NCI-H1105 treated with DMSO at 0.1 percent for 48 hours (cell line): Measurements from ENCODE around the gene ABHD17B.
"Not testable (repeated sequence)": the region's sequence is repeated elsewhere in the genome, so short reads cannot be mapped to it uniquely, and the experiment has no call there.

Source experiments
- DNase-seq: peaks from one replicate; lab custom pipeline; 2025; lab: John Stamatoyannopoulos, UW

The ABHD17B gene

DNA sequence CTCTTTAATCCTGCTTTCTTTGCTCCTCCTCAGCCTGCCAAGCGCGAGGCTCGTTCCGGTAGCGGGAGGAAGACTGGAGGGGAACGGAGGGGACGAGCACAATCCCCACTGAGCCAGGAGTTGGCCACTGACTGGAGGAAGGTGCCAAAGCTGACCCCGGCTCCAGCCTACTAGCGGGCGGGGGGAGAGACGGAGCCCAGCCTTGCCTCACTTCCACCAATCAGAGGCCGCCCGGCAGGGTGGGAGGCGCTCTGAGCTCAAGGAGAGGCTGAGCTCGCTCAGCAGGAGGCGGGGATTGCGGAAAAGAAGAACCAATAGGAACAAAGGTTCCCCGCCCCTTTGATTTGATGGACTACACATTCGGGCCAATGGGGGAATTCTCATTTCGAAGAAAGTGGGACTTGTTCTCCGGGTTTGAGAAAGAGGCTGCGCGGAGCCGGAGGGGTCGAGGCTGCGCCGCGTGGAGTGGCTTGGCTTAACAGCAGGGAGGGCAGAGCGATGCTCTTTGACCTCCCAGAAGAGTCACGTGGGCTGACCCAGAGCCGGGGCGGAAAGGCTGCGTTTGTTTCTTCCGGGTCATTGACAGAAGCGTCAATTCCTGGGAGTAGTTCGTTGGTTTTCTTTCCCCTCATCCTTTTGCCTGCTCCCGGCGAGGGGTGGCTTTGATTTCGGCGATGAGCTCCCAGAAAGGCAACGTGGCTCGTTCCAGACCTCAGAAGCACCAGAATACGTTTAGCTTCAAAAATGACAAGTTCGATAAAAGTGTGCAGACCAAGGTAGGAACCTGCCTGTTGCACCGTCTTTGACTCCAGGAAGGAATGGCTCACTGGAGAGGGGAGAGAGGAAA lies at the start of gene ABHD17B, which contains the start of gene C9orf85:
ABHD17B (minus strand) TSS at position 133 of the 847 bp plus-strand sequence. CDS start 36,113 bp downstream, outside the sequence.
C9orf85 (plus strand) TSS at position 579 of the 847 bp plus-strand sequence; CDS start at position 675, 96 bp downstream.
- DNase-seq = peak; percentile 99

DNA sequence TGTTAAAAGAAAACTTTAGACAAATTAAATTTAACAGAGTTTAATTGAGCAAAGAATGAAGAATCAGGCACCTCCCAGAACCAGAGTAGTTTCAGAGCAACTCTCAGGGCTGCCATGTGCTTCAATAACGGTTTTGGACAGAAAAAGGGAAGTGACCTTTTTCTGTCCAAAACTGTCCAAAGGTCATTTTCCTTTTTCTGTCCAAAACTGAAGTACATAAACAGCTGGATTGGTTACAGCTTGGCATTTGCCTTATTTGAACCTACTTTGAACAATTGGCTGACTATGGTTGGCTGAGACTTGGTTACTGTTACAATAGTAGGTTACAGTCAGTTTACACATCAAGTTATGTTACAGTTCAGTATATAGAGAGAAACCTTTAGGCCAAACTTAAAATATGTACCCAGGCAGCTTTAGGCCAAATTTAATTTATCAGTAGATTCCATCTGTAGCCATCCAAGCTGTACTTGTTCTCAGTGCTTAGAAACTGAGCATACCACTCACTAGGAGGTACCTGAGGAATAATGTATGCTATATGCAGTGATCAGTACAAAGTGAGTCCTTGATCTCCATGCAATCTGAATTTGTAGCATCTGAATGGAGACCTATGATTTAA lies 44.4 kb upstream of the ABHD17B start:
- DNase-seq = no peak

DNA sequence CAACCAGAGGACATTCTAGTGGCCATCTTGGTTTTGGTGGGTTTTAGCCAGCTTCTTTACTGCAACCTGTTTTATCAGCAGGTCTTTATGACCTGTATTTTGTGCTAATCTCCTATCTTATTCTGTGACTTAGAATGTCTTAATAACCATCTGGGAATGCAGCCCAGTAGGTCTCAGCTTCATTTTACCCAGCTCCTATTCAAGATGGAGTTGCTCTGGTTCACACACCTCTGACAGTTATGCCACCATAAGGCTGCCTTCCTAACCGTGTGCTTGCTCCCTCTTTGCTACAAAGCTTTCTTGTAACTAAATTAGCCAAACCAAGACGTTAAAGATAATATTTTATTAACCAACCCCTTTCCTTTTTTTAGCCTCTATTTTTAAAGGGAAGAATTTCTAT lies 43.7 kb upstream of the ABHD17B start:
- not testable (repeated sequence) for DNase-seq

DNA sequence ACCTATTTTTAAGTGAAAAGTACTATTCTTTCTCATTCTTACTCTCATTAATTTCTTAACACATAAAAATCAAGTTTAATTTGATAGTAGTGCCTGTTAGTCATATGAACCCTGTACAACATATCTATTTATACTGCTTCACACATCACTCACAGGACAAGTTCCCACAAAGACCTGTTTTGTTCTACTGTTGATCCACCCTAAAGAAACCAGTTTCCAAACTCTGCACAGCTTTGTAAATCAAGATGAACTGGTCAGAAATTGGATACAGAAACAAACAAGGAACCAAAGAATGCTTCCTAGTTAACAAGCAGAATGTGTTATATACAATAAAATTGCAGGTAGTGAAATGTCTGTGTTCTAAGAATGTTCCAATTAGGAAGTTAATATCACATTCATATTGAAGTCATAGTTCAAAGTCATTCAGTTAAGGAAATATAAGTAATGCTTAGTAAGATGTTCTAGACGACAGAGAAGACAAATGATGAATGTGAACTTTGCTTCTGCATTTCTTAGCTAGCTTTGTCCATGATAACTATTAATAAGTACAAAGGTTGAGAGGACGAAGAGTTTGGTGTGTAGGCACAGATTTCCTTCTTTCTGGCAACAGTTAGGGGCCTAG lies 33.9 kb upstream of the ABHD17B start:
- no peak for DNase-seq

DNA sequence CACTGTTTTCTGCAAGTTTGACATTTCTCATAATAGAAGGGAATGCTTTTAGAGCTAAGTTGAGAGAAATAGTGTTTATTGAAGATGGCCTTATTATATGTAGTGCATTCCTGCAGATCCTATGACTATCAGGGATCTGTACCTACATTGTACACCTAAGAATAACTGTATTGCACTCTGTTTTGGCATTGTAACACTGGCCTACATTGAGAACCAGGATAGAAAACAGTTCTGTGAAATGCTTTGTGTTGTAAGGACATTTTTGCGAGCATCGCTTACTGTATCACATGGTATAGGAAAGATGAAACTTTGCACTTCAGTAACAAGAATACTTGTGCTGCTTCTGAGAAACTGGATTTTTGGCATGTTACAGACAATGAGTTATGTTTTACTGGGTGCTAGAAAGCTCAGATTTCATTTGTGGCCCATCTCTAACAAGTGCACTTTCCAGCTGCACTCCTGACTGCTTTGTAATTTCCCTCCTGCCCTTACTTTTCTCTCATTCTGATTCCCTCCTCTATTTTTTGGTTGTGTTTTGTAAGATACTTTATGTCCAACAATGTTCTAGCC lies 31.1 kb upstream of the ABHD17B start:
- DNase-seq = no peak

DNA sequence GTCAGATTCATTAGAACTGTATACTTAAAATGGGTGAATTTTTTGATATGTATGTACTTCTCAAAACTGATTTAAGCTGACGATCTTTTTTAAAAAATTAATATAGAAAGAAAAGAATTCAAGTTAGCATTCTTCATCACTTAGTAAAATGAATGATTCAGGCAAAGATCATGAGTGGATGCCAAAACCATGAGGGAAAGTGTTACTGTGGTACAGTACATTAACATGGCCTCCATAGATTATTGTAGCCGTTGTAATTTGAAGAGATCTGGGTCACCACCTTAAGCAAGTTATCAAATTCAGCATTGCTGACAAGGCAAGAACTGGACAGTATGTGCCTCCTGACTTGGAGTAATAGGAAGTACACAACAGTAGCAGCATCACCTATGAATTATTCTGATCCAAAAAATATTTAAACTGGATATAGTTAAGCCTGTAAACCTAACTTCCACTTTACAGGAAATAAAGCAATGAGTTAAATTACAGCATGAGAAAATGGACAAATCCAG lies 30.1 kb upstream of the ABHD17B start:
- DNase-seq = no peak

DNA sequence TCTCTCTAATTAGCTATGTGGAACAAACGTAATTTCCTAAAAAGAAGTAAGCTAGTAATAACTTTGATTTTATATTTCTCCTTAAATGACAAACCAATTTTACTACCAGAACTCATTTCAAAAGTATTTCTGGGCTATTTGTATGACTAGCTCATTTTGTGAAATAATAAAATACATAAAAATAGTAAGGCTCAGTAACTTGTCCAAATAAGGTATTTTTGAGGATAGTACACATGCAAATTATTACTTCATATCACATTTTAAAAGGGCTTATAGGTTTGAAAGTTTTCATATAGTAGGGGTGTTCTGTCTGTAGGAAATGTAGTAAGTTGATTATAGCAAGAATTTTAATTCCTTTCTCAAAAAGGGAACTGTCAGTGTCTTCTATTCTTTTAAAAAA lies 26.9 kb upstream of the ABHD17B start:
- no peak for DNase-seq

DNA sequence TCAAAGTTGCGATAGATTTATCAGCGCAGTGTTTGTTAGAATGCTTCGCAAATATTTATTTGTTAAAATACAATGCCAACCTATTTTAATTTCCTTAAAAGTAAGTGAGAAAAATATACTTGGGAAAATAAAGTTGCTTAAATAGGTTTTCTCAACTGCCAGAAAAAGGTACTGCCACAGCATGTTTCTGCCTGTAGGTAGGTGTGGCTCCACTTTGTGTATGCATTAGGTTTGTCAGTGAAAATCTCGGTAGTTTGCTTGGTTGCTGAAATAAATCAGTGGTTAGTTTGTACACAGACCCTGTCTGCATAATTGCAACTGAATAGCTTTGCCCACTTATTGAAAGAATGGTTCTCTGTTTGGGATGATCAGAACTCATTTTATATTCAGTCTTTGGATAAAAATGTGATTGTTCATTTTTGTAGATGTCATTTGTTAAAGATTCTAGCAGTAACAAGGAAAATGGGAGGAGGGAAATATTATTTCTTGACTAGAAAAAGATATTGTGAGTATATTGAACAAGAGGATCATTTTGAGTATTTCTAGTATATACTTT lies 26.2 kb upstream of the ABHD17B start:
- no peak for DNase-seq

DNA sequence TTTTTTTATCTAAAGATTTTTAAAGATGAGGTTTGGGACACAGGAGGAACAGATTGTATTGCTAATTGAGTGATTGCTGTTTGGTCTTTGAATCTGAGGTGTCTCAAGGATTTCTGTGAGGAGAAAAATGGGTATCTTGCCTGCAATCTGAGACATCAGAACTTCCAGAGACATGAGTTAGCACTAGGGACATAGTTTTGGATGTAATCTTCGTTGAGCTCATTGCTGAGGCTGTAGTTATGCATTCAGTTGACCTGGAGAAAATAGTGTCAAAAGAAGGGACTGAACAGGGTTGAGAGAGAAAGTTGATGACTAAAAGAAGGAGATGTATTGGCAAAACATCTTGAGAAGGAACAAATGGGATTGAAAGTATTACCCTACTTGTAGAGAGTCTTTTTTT lies 25.1 kb upstream of the ABHD17B start:
- DNase-seq = no peak

DNA sequence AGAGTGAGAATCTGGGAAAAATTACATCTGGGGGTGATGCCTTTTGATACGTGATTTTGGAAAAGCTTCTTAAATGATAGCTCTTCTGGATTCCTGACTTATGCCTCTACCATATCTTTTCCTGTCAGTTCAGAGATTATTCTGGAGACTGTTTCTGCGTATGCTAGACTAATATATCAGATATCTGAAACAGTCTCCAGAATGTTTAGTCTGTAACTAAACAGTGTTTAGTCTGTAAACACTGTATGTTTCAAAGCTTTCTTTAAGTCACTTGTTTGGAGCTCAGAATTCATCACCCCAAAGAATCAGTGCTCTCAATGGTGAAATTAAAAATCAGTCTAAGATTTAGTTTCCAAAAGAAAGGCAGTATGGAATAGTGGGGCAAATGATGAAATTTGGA lies 20.2 kb upstream of the ABHD17B start:
- no peak for DNase-seq

DNA sequence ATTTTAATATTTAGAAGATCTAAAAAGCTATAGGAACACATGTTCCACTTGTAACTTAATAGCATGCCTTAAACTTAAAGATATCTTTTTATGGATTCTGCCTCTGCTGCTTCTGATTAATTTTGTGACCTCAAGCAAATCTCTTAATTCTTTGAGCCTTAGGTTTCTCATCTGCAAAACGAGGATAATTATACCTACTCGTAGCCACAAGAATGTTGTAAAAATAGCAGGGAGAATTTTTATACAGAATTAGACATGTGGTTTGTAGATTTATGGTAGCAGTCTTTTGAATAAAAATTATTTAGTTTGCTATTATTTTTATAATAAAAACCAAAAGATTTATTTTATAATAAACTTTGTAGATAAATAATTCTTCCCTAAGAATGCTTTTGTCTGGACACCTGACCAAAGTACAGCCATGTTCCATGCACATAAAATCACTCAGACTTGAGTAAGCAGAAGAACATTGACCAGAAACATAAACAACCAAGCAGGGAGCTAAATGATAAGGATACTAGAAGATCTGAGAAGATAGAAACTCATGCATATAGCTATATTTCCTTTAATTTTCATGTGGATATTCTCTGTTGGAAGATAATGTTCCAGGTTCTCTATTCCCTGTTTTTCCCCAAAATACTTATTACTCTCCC lies 18.9 kb upstream of the ABHD17B start:
- DNase-seq = no peak

DNA sequence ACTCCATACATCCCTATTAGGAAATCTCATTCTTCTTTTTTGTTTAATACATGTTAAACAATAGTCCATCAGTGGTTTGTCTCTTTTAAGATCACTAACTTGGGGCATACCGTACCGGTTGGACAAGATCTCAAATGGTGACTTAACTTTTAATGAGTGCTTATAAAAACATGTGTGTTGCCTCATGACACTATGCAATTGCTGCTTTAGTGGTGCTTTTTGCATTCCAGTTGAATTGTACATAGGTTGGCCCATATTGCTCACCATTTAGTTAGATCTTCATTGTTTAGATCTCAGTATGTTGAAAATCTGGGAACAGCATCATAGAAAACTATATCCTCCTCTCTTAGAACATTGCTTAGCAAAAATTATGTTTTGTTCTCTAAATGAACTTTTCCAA lies 18.2 kb upstream of the ABHD17B start:
- no peak for DNase-seq

DNA sequence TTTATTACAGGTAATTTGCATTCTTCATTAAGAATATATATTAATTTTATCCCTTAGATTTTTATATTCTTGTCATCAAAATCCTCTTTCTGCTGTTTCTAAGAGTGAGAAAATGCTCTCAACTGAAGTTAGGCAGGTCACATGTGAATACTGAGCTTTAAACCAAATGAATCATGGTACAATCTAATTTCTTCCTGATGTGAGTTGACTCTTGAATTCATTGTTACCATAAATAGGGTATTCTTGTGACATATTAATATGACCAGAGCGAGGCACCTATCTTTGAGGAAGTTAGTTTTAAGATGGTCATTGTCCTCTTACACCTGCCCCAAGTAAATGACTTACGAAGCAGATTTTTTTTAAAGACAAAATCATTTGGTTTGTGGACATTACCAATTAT lies 17.8 kb upstream of the ABHD17B start:
- DNase-seq = no peak

DNA sequence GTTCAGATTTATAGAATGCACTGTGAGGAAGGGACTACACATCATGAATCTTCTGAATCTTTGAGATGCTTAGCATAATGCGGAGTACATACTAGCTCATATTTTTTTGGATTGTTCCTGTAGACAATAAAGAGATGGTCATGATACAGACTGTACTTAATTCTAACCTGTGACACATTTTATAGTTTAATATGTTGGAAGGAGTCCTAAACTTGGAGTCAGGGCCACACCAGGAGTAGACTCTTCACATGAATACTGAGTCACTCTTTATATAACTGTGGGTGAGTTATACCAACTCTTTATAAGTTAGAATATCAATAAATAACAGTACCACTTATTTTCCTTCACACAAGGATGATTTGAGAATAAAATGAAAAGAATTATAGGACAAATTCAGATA lies 17.4 kb upstream of the ABHD17B start:
- no peak for DNase-seq

DNA sequence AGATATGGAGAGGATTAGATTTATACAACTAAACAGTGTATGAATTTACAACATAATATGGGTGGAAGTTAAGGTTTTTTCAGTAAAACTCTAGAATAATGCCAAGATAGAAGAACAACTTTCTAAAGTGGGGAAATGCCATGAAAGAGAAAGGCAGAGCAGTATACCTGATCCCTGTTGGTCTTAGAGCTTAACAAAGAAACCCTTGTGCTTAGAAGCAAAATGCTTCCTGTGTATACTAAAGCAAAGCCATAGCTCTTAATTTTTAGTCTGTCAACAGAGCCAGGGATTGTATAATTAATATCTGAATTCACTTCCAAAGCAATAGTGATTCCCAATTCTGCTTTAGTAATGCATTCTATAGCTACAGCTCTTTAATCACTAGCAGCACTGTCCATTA lies 14.8 kb upstream of the ABHD17B start:
- DNase-seq = no peak

DNA sequence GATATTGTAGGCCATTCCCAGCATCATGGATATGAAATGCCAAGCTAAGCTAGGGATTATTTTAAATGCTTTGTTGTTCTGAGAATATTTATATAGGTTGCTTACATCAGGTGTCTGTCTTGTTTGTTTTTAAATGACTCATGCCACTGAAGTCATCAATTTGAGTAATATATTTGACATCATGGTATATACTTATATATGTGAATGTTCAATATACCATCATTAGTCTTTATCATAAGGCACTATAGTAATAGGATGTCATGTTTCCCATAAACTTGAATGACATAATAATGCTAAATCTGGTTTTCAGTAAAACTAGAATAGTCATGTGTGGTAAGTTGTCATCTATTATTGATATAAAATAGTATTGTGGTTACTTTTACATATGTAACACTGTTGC lies 13.6 kb upstream of the ABHD17B start:
- no peak for DNase-seq

DNA sequence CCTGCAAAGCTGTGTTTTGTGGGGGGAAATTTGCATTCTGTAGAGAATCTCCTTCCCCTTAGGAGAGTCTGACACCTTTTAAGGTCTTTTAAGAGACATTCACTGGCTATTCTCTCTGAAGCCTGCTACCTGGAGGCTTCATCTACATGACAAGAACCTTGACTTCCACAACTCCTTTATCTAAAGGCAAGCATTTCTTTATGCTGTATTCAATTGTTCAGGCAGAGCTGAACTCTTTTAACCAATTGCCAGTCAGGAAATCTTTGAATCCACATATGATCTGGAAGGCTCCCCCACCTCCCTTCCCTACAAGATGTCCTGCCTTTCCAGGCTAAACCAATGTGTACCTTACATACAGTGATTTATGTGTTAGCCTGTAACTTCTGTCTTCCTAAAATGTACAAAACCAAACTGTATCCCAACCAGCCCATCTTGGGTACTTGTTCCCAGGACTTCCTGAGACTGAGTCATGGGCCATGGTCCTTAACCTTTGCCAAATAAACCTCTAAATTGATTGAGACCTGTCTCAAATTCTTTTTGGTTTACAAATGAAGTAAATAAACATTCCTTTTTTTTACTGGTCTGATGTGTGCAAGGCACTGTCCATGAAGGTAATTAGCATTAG lies 10.3 kb upstream of the ABHD17B start:
- no peak for DNase-seq

DNA sequence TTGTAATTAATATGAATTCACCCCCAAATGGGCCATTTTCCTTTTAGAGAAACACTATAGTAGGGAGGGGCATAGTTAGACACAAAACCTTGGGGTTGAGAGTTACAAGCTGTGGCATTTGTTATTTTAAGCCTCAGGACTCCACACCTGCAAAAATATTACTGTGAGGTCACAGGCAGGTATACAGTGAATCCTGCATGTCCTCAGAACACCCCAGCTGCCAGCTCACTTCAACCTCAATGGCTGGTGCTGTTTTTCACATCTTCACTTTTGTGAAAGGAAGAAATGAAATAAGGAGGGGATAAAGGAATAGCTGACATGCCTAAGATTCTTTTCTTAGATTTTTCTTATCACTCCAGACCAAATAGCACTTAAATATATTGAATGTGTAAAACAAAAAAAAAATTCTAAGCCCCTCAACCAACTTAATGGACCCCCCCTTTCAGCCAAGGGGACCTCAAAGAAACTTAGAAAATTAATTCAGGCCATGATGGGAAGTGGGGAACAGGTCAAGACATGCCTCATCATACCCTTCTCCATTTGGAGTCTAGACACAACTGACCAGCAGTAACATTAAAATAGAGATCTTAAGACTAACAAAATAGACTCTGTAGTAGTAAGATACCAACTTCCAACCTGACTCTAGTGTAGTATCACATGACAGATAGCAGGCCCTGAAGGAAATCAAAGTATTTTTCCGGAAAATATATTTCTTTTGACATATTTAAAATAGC lies 9.6 kb upstream of the ABHD17B start:
- no peak for DNase-seq

DNA sequence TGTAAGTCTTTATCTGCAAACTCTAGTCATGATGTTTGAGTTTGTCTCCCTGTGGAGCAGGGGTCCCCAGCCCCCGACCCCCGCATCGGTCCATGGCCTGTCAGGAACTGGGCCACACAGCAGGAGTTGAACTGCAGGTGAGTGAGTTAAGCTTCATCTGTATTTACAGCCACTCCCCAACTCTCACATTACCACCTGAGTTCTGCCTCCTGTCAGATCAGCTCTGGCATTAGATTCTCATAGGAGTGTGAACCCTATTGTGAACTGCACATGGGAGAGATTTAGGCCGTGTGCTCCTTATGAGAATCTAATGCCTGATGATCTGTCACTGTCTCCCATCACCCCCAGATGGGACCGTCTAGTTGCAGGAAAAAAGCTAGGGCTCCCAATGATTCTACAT lies 7.4 kb upstream of the ABHD17B start:
- no peak for DNase-seq

DNA sequence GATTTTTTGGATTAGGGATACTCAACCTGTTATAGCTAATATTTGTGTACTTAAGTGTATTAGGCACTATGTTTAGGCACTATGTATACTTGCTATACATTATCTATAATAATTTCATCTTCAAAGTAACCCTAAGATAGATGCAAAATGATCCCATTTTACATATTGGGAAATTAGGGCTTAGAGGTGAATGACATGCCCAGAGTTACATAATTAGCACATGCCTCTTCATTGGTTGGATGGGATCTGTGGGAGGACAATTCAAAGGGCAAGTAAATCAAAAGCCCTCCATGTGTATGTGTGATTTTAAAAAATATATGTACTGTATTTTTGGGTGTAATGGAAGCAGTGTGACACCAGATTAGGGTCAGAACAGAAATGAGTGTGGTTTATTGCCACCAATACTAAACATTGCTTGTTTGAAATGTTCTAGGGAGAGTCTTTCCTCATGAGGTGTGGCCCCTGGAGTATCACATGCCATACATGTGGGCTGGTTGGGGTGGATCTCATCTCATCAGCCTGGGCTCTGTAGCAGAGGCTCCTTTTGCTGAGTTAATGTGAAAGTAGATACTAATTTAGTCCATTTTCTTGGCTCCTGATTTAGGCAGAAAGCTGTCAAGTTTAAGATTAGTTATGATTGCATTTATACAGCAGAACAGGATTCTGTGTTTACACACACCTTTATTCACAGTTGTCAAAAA lies 6.0 kb upstream of the ABHD17B start:
- DNase-seq = no peak
